ENCODE results near the gene PPP3R1. TPM values are rescaled to one million over a fixed set of nuclear protein-coding genes. Genes with fewer than 3 reads are reported as not detected.

Gene PPP3R1
- total and polyA plus RNA-seq, 10 of the 15 experiments (the other 5 are each of a cell fraction or from before 2014, with no cell fraction given) = 1.5 to 61.0 (median 15.8) TPM

GRCh38 chr2:68283419-68283812 lies 31.1 kb upstream of the PPP3R1 start:
- Histone ChIP-seq H4K20me1 (ENCODE audit: control insufficient read depth, insufficient read depth) (no peaks in the 10 kb centered on the region), H3K4me2 (ENCODE audit: control insufficient read depth, insufficient read depth) (no peak overlapping the region), H3K36me3 (ENCODE audit: control insufficient read depth in 2 of 2, insufficient read depth in 2 of 2, low read length in 1 of 2) (no peaks in the 10 kb centered on the region), H3K27ac (ENCODE audit: control insufficient read depth, insufficient read depth) (no peak overlapping the region), H3K79me2 (ENCODE audit: control insufficient read depth, insufficient read depth, low read length) (no peaks in the 10 kb centered on the region), H3K9ac (ENCODE audit: control insufficient read depth, insufficient read depth, low read length) (no peak overlapping the region), H2AFZ (ENCODE audit: control insufficient read depth, low read depth, low read length) (no peak overlapping the region), H3K4me1 (ENCODE audit: control insufficient read depth, insufficient read depth, low read length) (no peaks in the 10 kb centered on the region), H3K4me3 (no peak overlapping the region), H3K9me3 (replicated peaks; ENCODE audit: control insufficient read depth, insufficient read depth, low read length) (no peaks in the 10 kb centered on the region), H3K27me3 (replicated peaks in 1 of 2; ENCODE audit: control insufficient read depth in 2 of 2, insufficient read depth in 2 of 2, low read length in 1 of 2) (no peaks in the 10 kb centered on the region)
- ChIA-PET SMC1A (ENCODE audit: uncharacterized antibody, unreplicated experiment) (interaction anchor here (1.0 to 6.7 kb wide), 23 partner anchors 8 to 244 kb away, joined by 3 to 64 read pairs (median 4); partner anchors contain the start of genes C1D and PNO1), POLR2A (interaction anchor here (0.6 kb wide), 1 partner anchor 159 kb away, joined by 3 read pairs; no protein-coding TSS in a partner anchor), RAD21 (ENCODE audit: unreplicated experiment) (interaction anchor here (0.9 to 3.3 kb wide), 11 partner anchors 9 to 1008 kb away, joined by 3 to 41 read pairs (median 5); partner anchors contain the start of gene C1D), CTCF (interaction anchor here (0.6 to 10.0 kb wide), 28 partner anchors 10 to 170 kb away, joined by 3 to 130 read pairs (median 6); no protein-coding TSS in a partner anchor)
- BruUV-seq (replicated peaks) = no TSS peak
- DNase-seq (ENCODE audit: low read depth, low spot score) (no peak), FAIRE-seq (no peak), ATAC-seq (no peak)
- WGBS (ENCODE audit: insufficient coverage, insufficient replicate concordance, low lambda C conversion rate, missing lambda C conversion rate) = 100% methylated on average over 1 of the region's 1 CpG
- in situ Hi-C loops (cut with MboI) (no loop called here), intact Hi-C loops (cut with micrococcal nuclease; ENCODE audit: unreplicated experiment) (loop anchor here (2.0 to 10.0 kb wide), 2 partner anchors 87 to 229 kb away; no protein-coding TSS in a partner anchor)
- TF ChIP-seq SMC3 (IDR thresholded peaks at IDR 0.05; ENCODE audit: borderline replicate concordance, low read length) = no peak
- no peak for TF ChIP-seq TCF12 (IDR thresholded peaks at IDR 0.05; ENCODE audit: low read depth, low read length)
- TF ChIP-seq ZNF622 (IDR thresholded peaks at IDR 0.05) = no peak
- TF ChIP-seq TAF1 (IDR thresholded peaks at IDR 0.05; ENCODE audit: borderline replicate concordance, low read depth, low read length) = no peak
- no peak for TF ChIP-seq JUNB (IDR thresholded peaks at IDR 0.05)
- no peak for TF ChIP-seq RFX5 (IDR thresholded peaks at IDR 0.05; ENCODE audit: low read depth, low read length)
- no peak for TF ChIP-seq ZNF384 (IDR thresholded peaks at IDR 0.05; ENCODE audit: borderline replicate concordance, low read depth, low read length)
- TF ChIP-seq, protein P1, sequence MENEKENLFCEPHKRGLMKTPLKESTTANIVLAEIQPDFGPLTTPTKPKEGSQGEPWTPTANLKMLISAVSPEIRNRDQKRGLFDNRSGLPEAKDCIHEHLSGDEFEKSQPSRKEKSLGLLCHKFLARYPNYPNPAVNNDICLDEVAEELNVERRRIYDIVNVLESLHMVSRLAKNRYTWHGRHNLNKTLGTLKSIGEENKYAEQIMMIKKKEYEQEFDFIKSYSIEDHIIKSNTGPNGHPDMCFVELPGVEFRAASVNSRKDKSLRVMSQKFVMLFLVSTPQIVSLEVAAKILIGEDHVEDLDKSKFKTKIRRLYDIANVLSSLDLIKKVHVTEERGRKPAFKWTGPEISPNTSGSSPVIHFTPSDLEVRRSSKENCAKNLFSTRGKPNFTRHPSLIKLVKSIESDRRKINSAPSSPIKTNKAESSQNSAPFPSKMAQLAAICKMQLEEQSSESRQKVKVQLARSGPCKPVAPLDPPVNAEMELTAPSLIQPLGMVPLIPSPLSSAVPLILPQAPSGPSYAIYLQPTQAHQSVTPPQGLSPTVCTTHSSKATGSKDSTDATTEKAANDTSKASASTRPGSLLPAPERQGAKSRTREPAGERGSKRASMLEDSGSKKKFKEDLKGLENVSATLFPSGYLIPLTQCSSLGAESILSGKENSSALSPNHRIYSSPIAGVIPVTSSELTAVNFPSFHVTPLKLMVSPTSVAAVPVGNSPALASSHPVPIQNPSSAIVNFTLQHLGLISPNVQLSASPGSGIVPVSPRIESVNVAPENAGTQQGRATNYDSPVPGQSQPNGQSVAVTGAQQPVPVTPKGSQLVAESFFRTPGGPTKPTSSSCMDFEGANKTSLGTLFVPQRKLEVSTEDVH (IDR thresholded peaks at IDR 0.05; ENCODE audit: low read depth, partially characterized antibody) = no peak
- no peak for TF ChIP-seq FOXK2 (IDR thresholded peaks at IDR 0.05)
- no peak for TF ChIP-seq HCFC1 (IDR thresholded peaks at IDR 0.05; ENCODE audit: low read length)
- TF ChIP-seq, protein P2, sequence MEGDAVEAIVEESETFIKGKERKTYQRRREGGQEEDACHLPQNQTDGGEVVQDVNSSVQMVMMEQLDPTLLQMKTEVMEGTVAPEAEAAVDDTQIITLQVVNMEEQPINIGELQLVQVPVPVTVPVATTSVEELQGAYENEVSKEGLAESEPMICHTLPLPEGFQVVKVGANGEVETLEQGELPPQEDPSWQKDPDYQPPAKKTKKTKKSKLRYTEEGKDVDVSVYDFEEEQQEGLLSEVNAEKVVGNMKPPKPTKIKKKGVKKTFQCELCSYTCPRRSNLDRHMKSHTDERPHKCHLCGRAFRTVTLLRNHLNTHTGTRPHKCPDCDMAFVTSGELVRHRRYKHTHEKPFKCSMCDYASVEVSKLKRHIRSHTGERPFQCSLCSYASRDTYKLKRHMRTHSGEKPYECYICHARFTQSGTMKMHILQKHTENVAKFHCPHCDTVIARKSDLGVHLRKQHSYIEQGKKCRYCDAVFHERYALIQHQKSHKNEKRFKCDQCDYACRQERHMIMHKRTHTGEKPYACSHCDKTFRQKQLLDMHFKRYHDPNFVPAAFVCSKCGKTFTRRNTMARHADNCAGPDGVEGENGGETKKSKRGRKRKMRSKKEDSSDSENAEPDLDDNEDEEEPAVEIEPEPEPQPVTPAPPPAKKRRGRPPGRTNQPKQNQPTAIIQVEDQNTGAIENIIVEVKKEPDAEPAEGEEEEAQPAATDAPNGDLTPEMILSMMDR (IDR thresholded peaks at IDR 0.05 in 2 of 3, conservative IDR thresholded peaks at IDR 0.05 in 1 of 3; ENCODE audit: control insufficient read depth in 2 of 3, extremely low read depth in 1 of 3, insufficient read depth in 1 of 3, low read depth in 3 of 3, low read length in 3 of 3) = no peak
- TF ChIP-seq SMAD1 (IDR thresholded peaks at IDR 0.05; ENCODE audit: low read depth, partially characterized antibody) = no peak
- no peak for TF ChIP-seq TBL1XR1 (IDR thresholded peaks at IDR 0.05; ENCODE audit: low read depth, low read length)

Data from GM12878 (cell line).